A549 (cell line): ENCODE measurements around the gene IL19. TPM values are rescaled to one million over a fixed set of nuclear protein-coding genes. Genes with fewer than 3 reads are reported as not detected.

Experiments used
- ATAC-seq, 2 experiments: fragments of 200-7000 bp in 1 of 2; fragments of >200 bp in 1 of 2; cut with Nextera tagmentation in 1 of 2; cut with Tn5 transposase in 1 of 2; 3 replicates each; pipeline versions ENCODE4 v1.8.0 to v1.9.1; 2018 to 2020; ENCODE audit warnings: mild to moderate bottlenecking in 1 of 2, moderate library complexity in 1 of 2
- CTCF ChIA-PET: fragments of 300-600 bp; sonication (Branson Sonifier 250); formaldehyde crosslinking; extraction: SDS; loops from one replicate; lab custom pipeline; 2021; ENCODE audit warnings: antibody characterized with exemption, inconsistent platforms; lab: Yijun Ruan, JAX
- POLR2A ChIA-PET: fragments of 350-600 bp; formaldehyde crosslinking; extraction: SDS; loops from one replicate; lab custom pipeline; 2021; ENCODE audit warnings: antibody characterized with exemption, inconsistent platforms; lab: Yijun Ruan, JAX
- DNase-seq, 2 experiments: peaks; one replicate each; pipeline versions ENCODE4 v3.0.0 to v3.0.0-alpha.2; 2011 to 2016; ENCODE audit warnings: low read depth in 1 of 2, low spot score in 1 of 2
- FAIRE-seq: peaks from 2 replicates; lab custom pipeline; 2011; peaks lifted over from hg19 to GRCh38; lab: Jason Lieb, UNC
- H3K27ac ChIP-seq, 2 experiments: fragments of >200 bp; sonication (Bioruptor Twin); formaldehyde crosslinking; 3 replicates each; pipeline ENCODE4 v1.5.1; 2016 to 2017
- H3K4me1 ChIP-seq: fragments of >200 bp; sonication (Bioruptor Twin); formaldehyde crosslinking; 3 replicates; pipeline ENCODE4 v1.6.1; 2016
- H3K4me2 ChIP-seq: fragments of >200 bp; sonication (Bioruptor Twin); formaldehyde crosslinking; 3 replicates; pipeline ENCODE4 v1.6.1; 2016
- H3K4me3 ChIP-seq: fragments of >200 bp; sonication (Bioruptor Twin); formaldehyde crosslinking; 3 replicates; pipeline ENCODE4 v1.5.1; 2016
- H3K9me3 ChIP-seq: fragments of >200 bp; sonication (Bioruptor Twin); formaldehyde crosslinking; 3 replicates; pipeline ENCODE4 v1.6.1; 2016
- CBX2 ChIP-seq: fragments of 200-600 bp; sonication (generic); IDR thresholded peaks from 2 replicates; pipeline ENCODE4 v1.6.1; 2016; ENCODE audit warnings: low read depth, mild to moderate bottlenecking, borderline replicate concordance
- CBX8 ChIP-seq: fragments of 200-600 bp; sonication (generic); IDR thresholded peaks from 2 replicates; pipeline ENCODE4 v1.6.1; 2016
- ESRRA ChIP-seq: fragments of 150-350 bp; IDR thresholded peaks from 2 replicates; pipeline ENCODE4 v1.6.1; 2014; ENCODE audit warnings: mild to moderate bottlenecking, low read length, borderline replicate concordance
- FOSB ChIP-seq: fragments of 250-450 bp; sonication (Bioruptor Pico); IDR thresholded peaks from 2 replicates; pipeline ENCODE4 v1.5.0; 2020; ENCODE audit warnings: mild to moderate bottlenecking, moderate library complexity
- HOXB13 ChIP-seq: fragments of 250-450 bp; sonication (Bioruptor Pico); IDR thresholded peaks from 2 replicates; pipeline ENCODE4 v1.5.0; 2020; ENCODE audit warnings: low read depth, mild to moderate bottlenecking, moderate library complexity
- JUN ChIP-seq, 2 experiments: fragments of >200 bp; sonication (Bioruptor Twin); formaldehyde crosslinking; IDR thresholded peaks; 2 replicates in 1 of 2; 3 replicates in 1 of 2; pipeline ENCODE4 v1.6.1; 2016 to 2017
- MAFK ChIP-seq: fragments of 450-650 bp; IDR thresholded peaks from 2 replicates; pipeline ENCODE4 v1.6.1; 2014; ENCODE audit not compliant: partially characterized antibody
- POLR2A ChIP-seq: IDR thresholded peaks from 2 replicates; pipeline ENCODE4 v1.6.1; 2012; ENCODE audit warnings: mild to moderate bottlenecking, low read length
- POLR2AphosphoS2 ChIP-seq: conservative IDR thresholded peaks from 2 replicates; pipeline ENCODE4 v1.6.1; 2012; ENCODE audit warnings: low read length, improper control_type of control experiment, inconsistent platforms
- RAD21 ChIP-seq, 2 experiments: fragments of >200 bp in 1 of 2; sonication (Bioruptor Twin) in 1 of 2; formaldehyde crosslinking in 1 of 2; IDR thresholded peaks in 1 of 2; conservative IDR thresholded peaks in 1 of 2; 2 replicates in 1 of 2; 3 replicates in 1 of 2; pipeline ENCODE4 v1.6.1; 2012 to 2018; ENCODE audit warnings: inconsistent platforms in 1 of 2
- RARB ChIP-seq: fragments of 250-450 bp; sonication (Bioruptor Pico); IDR thresholded peaks from 2 replicates; pipeline ENCODE4 v1.8.0; 2021; ENCODE audit warnings: mild to moderate bottlenecking, moderate library complexity
- RCOR1 ChIP-seq: fragments of 150-350 bp; IDR thresholded peaks from 2 replicates; pipeline ENCODE4 v1.6.1; 2014; ENCODE audit warnings: antibody characterized with exemption, low read length, low read depth
- RFX5 ChIP-seq: fragments of 450-650 bp; IDR thresholded peaks from 2 replicates; pipeline ENCODE4 v1.7.1; 2014; ENCODE audit warnings: antibody characterized with exemption, mild to moderate bottlenecking, moderate library complexity
- RNF2 ChIP-seq: fragments of 200-600 bp; sonication (generic); IDR thresholded peaks from 2 replicates; pipeline ENCODE4 v1.6.1; 2016; ENCODE audit warnings: low read depth, mild to moderate bottlenecking, antibody characterized with exemption, moderate library complexity, borderline replicate concordance
- ZC3H11A ChIP-seq: fragments of 450-650 bp; IDR thresholded peaks from 2 replicates; pipeline ENCODE4 v1.6.1; 2014; ENCODE audit warnings: antibody characterized with exemption, mild to moderate bottlenecking
- ZNF302 ChIP-seq: fragments of 250-450 bp; sonication (Bioruptor Pico); IDR thresholded peaks from 2 replicates; pipeline ENCODE4 v1.9.0; 2021; ENCODE audit warnings: inconsistent platforms, mild to moderate bottlenecking, moderate library complexity
- ZSCAN20 ChIP-seq: fragments of 250-450 bp; sonication (Bioruptor Pico); IDR thresholded peaks from 2 replicates; pipeline ENCODE4 v1.8.0; 2022; ENCODE audit warnings: mild to moderate bottlenecking, moderate library complexity
- WGBS: methylation state at CpG from one replicate; pipeline ENCODE4 v1.1.6; 2017; ENCODE audit errors: missing lambda C conversion rate; 5-methylcytosine and 5-hydroxymethylcytosine counted together
- polyA plus RNA-seq, 4 experiments: library from polyadenylated mRNA; depleted of rRNA in 3 of 4; stranded (reverse); fragments of >200 nt; fragmentation: RNase III in 1 of 4; extraction: RNeasy Plus Mini Kit Qiagen cat#74134 plus additional on column Dnase treatment in 1 of 4; gene quantifications; 2 replicates in 3 of 4; 3 replicates in 1 of 4; pipeline ENCODE4 v1.2.3, GENCODE V29; 2011 to 2017
- TF ChIP-seq, protein P1 (sequence below): fragments of >200 bp; sonication (Bioruptor Twin); formaldehyde crosslinking; IDR thresholded peaks from 3 replicates; pipeline ENCODE4 v1.5.1; 2016
- TF ChIP-seq, protein P2 (sequence below): IDR thresholded peaks from 2 replicates; pipeline ENCODE4 v1.6.1; 2012

The IL19 gene
- polyA plus RNA-seq, 2 of the 4 experiments (the other 2 are of a cell fraction): not detected

DNA sequence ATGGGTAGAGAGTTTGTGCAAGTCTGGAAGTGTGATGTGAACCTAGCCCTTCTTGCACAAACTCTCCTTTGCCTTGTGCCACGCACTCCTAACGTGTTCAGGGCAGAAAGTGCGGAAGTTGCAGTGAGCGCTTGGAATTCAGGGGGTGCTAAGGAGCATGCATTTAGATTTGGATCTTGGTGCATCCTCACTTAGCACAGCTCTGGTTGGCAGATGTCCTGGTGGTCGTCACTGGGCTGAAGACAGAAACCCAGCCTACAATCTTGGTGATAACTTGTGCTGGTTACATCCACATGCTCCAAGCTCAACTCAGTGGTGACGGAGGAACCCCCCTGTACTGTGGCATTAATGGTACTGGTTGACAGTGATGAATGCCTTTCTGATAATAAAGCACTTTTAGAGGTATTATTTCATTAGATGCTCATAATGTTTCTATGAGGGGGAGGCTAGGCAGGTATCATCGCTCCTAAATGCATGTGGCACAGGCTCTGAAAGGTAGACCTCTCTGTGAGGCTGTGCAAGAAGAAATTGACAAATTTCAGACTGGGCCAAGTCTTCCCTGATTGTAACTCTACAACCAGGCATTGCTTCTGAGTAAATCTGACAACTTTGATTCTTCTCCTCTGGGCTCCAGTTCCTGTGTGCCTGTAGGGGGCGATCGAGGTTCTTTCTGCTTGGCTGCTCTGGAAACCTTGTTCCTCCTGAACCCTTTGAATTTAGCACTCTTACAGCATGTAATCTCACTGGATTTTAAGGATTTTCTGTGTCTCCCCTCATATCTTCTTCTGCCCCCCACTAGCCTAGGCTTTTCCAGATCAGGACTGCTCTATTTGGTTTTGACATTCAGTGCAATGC is 45.2 kb upstream of the IL19 start:
- ChIA-PET POLR2A (no interaction called here), CTCF (interaction anchor here (0.8 to 10.6 kb wide), 41 partner anchors 11 to 355 kb away, joined by 3 to 116 read pairs (median 4); partner anchors contain the start of gene DYRK3)
- Histone ChIP-seq H3K9me3 (no peaks in the 10 kb centered on the region), H3K4me1 (peaks cover 62% of the 10 kb centered on the region), H3K4me3 (no peak overlapping the region), H3K27ac (peak overlapping the region; percentile 90 to 92), H3K4me2 (peak overlapping the region; percentile 88)
- ATAC-seq (peak in 1 of 2 experiments; percentile 44; a peak in 3 of 6 replicates), DNase-seq (peak; percentile 57), FAIRE-seq (no peak)
- peak in 1 of 2 experiments; percentile 36; a peak in 2 of 5 replicates for TF ChIP-seq RAD21 (conservative IDR thresholded peaks at IDR 0.05 in 1 of 2, IDR thresholded peaks at IDR 0.05 in 1 of 2)
- no peak for TF ChIP-seq JUN (IDR thresholded peaks at IDR 0.05)
- TF ChIP-seq, protein P1, sequence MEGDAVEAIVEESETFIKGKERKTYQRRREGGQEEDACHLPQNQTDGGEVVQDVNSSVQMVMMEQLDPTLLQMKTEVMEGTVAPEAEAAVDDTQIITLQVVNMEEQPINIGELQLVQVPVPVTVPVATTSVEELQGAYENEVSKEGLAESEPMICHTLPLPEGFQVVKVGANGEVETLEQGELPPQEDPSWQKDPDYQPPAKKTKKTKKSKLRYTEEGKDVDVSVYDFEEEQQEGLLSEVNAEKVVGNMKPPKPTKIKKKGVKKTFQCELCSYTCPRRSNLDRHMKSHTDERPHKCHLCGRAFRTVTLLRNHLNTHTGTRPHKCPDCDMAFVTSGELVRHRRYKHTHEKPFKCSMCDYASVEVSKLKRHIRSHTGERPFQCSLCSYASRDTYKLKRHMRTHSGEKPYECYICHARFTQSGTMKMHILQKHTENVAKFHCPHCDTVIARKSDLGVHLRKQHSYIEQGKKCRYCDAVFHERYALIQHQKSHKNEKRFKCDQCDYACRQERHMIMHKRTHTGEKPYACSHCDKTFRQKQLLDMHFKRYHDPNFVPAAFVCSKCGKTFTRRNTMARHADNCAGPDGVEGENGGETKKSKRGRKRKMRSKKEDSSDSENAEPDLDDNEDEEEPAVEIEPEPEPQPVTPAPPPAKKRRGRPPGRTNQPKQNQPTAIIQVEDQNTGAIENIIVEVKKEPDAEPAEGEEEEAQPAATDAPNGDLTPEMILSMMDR: peak; percentile 46; the same call in 2 of the 3 replicates
- TF ChIP-seq ESRRA: no peak
- no peak for TF ChIP-seq ZNF302 (CRISPR knock-in tag)
- TF ChIP-seq FOSB (CRISPR knock-in tag): no peak
- TF ChIP-seq CBX2: no peak
- TF ChIP-seq CBX8: no peak
- 71% methylated on average over 9 of the region's 9 CpGs for WGBS

DNA sequence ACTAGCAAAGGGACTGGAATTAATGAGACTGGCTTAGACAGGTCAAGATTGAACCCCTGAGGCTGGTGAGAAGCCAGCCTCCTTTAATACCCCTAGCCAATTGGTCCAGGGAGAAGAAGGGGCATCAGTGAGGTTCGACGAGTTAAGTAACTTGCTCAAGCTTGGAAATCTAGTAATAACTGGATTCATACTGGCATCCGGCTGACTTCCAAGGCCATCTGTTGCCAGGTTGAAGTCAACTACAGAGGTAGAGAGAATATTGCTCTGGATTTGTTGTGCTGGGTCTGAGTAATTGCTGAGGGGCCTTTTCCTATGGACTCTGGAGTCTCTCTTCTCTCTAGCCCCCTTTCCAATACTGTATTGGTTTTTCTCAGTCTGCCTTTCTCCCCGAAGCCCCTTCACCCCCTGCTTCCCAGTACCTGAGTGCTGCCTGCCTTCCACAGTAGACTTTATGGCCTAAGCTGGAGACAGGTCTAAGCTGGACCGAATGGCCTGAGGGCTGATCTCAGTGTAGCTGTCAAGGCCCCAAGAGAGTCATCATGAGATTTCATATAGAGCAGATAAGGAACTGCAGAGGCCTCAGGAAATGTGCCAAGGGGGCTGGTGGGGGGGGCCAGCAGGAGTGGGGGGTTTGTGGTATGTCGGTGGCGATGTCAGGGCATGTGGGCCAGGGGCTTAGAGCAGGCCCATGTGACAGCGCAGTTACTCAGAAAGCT is 42.4 kb upstream of the IL19 start:
- ChIA-PET CTCF (interaction anchor here (0.7 to 10.6 kb wide), 9 partner anchors 8 to 254 kb away, joined by 3 to 116 read pairs (median 16); no protein-coding TSS in a partner anchor), POLR2A (no interaction called here)
- Histone ChIP-seq H3K9me3 (no peaks in the 10 kb centered on the region), H3K4me2 (no peak overlapping the region), H3K4me3 (no peak overlapping the region), H3K4me1 (peaks cover 36% of the 10 kb centered on the region), H3K27ac (no peak overlapping the region)
- no peak for TF ChIP-seq RFX5
- TF ChIP-seq ZSCAN20 (CRISPR knock-in tag): no peak
- no peak for TF ChIP-seq POLR2AphosphoS2
- no peak for TF ChIP-seq RCOR1
- WGBS: 91% methylated on average over 6 of the region's 8 CpGs
- no peak for FAIRE-seq
- ATAC-seq: no peak
- DNase-seq: no peak

DNA sequence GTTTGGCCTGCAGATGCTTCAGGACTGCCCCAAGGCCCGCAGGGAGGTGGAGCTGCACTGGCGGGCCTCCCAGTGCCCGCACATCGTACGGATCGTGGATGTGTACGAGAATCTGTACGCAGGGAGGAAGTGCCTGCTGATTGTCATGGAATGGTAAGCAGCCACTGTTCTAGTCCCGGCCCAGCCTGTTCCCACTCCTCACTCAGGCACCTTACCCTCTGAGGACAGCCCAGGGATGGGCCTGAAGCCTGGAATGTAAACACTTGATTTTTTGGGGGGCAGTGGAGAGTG is 41.9 kb upstream of the IL19 start:
- Histone ChIP-seq H3K9me3 (no peaks in the 10 kb centered on the region), H3K27ac (no peak overlapping the region), H3K4me2 (no peak overlapping the region), H3K4me3 (no peak overlapping the region), H3K4me1 (peaks cover 31% of the 10 kb centered on the region)
- POLR2A ChIA-PET: no interaction called here
- FAIRE-seq (no peak), ATAC-seq (no peak), DNase-seq (no peak)
- TF ChIP-seq MAFK: no peak
- TF ChIP-seq, protein P1: no peak
- TF ChIP-seq ZC3H11A: no peak
- no peak for TF ChIP-seq RARB (CRISPR knock-in tag)
- TF ChIP-seq, protein P2, sequence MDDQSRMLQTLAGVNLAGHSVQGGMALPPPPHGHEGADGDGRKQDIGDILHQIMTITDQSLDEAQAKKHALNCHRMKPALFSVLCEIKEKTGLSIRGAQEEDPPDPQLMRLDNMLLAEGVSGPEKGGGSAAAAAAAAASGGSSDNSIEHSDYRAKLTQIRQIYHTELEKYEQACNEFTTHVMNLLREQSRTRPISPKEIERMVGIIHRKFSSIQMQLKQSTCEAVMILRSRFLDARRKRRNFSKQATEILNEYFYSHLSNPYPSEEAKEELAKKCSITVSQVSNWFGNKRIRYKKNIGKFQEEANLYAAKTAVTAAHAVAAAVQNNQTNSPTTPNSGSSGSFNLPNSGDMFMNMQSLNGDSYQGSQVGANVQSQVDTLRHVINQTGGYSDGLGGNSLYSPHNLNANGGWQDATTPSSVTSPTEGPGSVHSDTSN: no peak
- no peak for TF ChIP-seq RFX5
- no peak for TF ChIP-seq POLR2A
- TF ChIP-seq RNF2: no peak
- no peak for TF ChIP-seq HOXB13 (CRISPR knock-in tag)
- TF ChIP-seq JUN (IDR thresholded peaks at IDR 0.05): no peak
- CTCF ChIA-PET: interaction anchor here (0.7 to 10.6 kb wide), 5 partner anchors 13 to 276 kb away, joined by 3 to 96 read pairs (median 3); no protein-coding TSS in a partner anchor
- WGBS: 96% methylated on average over 9 of the region's 9 CpGs
